ENCODE measurements around the gene RGL1.

The RGL1 gene

GRCh38 chr1:183812128-183812527, 7.2 kb downstream of the RGL1 start:
- no peak for FAIRE-seq

GRCh38 chr1:183812686-183813569, 8.0 kb downstream of the RGL1 start:
- DNase-seq (ENCODE audit: insufficient read length, low spot score) (no peak), FAIRE-seq (no peak)
- TF ChIP-seq CTCF (IDR thresholded peaks at IDR 0.05; ENCODE audit: insufficient read depth, missing control alignments), result no peak

More at GRCh38 chr1:183812128-183812527, 7.2 kb downstream of the RGL1 start:
- TF ChIP-seq CTCF (IDR thresholded peaks at IDR 0.05; ENCODE audit: insufficient read depth, missing control alignments), result no peak
- no peak for DNase-seq (ENCODE audit: insufficient read length, low spot score)

GRCh38 chr1:183814121-183814681, 9.3 kb downstream of the RGL1 start:
- no peak for TF ChIP-seq CTCF (IDR thresholded peaks at IDR 0.05; ENCODE audit: insufficient read depth, missing control alignments)
- DNase-seq (ENCODE audit: insufficient read length, low spot score), result no peak
- peak; percentile 29 for FAIRE-seq

- DNase-seq (ENCODE audit: insufficient read length, low spot score) (no peak), FAIRE-seq (no peak)
- TF ChIP-seq CTCF (IDR thresholded peaks at IDR 0.05; ENCODE audit: insufficient read depth, missing control alignments), result no peak
Measured at GRCh38 chr1:183816110-183816509, 11.2 kb downstream of the RGL1 start.

- TF ChIP-seq CTCF (IDR thresholded peaks at IDR 0.05; ENCODE audit: insufficient read depth, missing control alignments), result no peak
- FAIRE-seq (peak; percentile 38), DNase-seq (ENCODE audit: insufficient read length, low spot score) (no peak)
Measured at GRCh38 chr1:183817576-183818288, 12.8 kb downstream of the RGL1 start.

- DNase-seq (ENCODE audit: insufficient read length, low spot score) (no peak), FAIRE-seq (no peak)
- TF ChIP-seq CTCF (IDR thresholded peaks at IDR 0.05; ENCODE audit: insufficient read depth, missing control alignments), result no peak
Measured at GRCh38 chr1:183819059-183819458, 14.1 kb downstream of the RGL1 start.
